ENCODE data around the gene PABPC3. TPM values are rescaled to one million over a fixed set of nuclear protein-coding genes. Genes with fewer than 3 reads are reported as not detected.

Gene PABPC3
- total and polyA plus RNA-seq, 2 of the 8 experiments (the other 6 are each of a cell fraction or from before 2014, with no cell fraction given), result 0.18 to 0.48 TPM

DNA sequence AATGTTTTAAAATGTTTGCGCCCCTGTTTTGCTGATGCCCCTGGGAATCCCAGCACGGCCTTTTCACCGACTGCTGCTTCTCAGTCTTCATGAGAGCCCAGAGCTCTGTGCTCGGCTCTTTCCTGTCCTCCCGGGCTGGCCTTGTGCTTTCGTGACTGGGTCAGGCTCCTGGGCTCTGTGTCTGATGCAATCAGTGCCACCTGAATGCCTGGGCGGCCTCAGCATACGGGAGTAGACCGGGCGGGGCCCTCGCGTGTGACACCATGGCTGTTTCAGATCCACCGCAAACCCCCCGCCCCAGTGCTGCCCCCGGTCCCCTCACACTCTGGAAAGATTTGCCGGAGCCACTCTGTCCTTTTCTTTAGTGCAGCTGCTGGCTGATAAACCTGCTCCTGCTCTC is 21.4 kb downstream of the PABPC3 start (continued):
- TF ChIP-seq CHD7 (IDR thresholded peaks at IDR 0.05; ENCODE audit: insufficient replicate concordance, low read length) (no peak), CTBP2 (IDR thresholded peaks at IDR 0.05; ENCODE audit: borderline replicate concordance, insufficient read depth, insufficient read length, low read length) (no peak), BRCA1 (IDR thresholded peaks at IDR 0.05; ENCODE audit: low read depth, low read length) (no peak), RNF2 (IDR thresholded peaks at IDR 0.05; ENCODE audit: borderline replicate concordance, low read depth, low read length, missing control alignments, poor library complexity, severe bottlenecking) (no peak), ASH2L (IDR thresholded peaks at IDR 0.05; ENCODE audit: low read length) (no peak), HDAC6 (IDR thresholded peaks at IDR 0.05; ENCODE audit: low read depth, low read length) (no peak), CHD1 (IDR thresholded peaks at IDR 0.05; ENCODE audit: low read depth, low read length) (no peak), POLR2A (IDR thresholded peaks at IDR 0.05; ENCODE audit: control extremely low read depth in 1 of 2, low read depth in 2 of 2, low read length in 2 of 2) (no peak), GTF2F1 (IDR thresholded peaks at IDR 0.05; ENCODE audit: borderline replicate concordance, low read depth, low read length) (no peak)
- TF ChIP-seq, protein P1, sequence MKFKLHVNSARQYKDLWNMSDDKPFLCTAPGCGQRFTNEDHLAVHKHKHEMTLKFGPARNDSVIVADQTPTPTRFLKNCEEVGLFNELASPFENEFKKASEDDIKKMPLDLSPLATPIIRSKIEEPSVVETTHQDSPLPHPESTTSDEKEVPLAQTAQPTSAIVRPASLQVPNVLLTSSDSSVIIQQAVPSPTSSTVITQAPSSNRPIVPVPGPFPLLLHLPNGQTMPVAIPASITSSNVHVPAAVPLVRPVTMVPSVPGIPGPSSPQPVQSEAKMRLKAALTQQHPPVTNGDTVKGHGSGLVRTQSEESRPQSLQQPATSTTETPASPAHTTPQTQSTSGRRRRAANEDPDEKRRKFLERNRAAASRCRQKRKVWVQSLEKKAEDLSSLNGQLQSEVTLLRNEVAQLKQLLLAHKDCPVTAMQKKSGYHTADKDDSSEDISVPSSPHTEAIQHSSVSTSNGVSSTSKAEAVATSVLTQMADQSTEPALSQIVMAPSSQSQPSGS (IDR thresholded peaks at IDR 0.05; ENCODE audit: low read length), result no peak
